Mucosa of rectum (tissue), 2 donors: Measurements from ENCODE around the gene PNPT1.

ENCODE experiments used
- H3K27ac ChIP-seq, 2 donors: one replicate each; pipeline ENCODE4 v1.7.0; 2013; ENCODE audit warnings: inconsistent platforms in 2 of 2, low read depth in 2 of 2, low read length in 2 of 2
- H3K27me3 ChIP-seq, 2 donors: one replicate each; pipeline ENCODE4 v1.7.0; 2013; ENCODE audit warnings: low read length in 2 of 2; ENCODE audit not compliant: control insufficient read depth in 2 of 2, insufficient read depth in 2 of 2
- H3K36me3 ChIP-seq, 2 donors: one replicate each; pipeline ENCODE4 v1.7.0; 2013; ENCODE audit warnings: low read length in 2 of 2; ENCODE audit not compliant: control insufficient read depth in 2 of 2, insufficient read depth in 2 of 2
- H3K4me1 ChIP-seq, 2 donors: one replicate each; pipeline ENCODE4 v1.7.0; 2013; ENCODE audit warnings: low read length in 2 of 2, mild to moderate bottlenecking in 1 of 2; ENCODE audit not compliant: control insufficient read depth in 2 of 2, insufficient read depth in 2 of 2
- H3K4me3 ChIP-seq, 2 donors: one replicate each; pipeline ENCODE4 v1.7.0; 2013; ENCODE audit warnings: low read length in 2 of 2
- H3K9ac ChIP-seq, 2 donors: one replicate each; pipeline ENCODE4 v1.7.0; 2013; ENCODE audit warnings: low read length in 2 of 2, low read depth in 1 of 2, mild to moderate bottlenecking in 1 of 2
- H3K9me3 ChIP-seq, 2 donors: one replicate each; pipeline ENCODE4 v1.7.0; 2013; ENCODE audit warnings: low read length in 2 of 2; ENCODE audit not compliant: control insufficient read depth in 2 of 2
- donor health status: healthy.
- donor health status: Normal muscosa, but diverticular disease.

PNPT1 gene

GRCh38 chr2:55672630-55673029 lies 21.0 kb downstream of the PNPT1 start:
- Histone ChIP-seq H3K9me3 (no peaks in the 10 kb centered on the region), H3K9ac (no peak overlapping the region), H3K4me3 (no peak overlapping the region), H3K36me3 (peaks cover 12 to 20% of the 10 kb centered on the region in 2 donors), H3K4me1 (no peaks in the 10 kb centered on the region), H3K27me3 (no peaks in the 10 kb centered on the region), H3K27ac (no peak overlapping the region)

DNA sequence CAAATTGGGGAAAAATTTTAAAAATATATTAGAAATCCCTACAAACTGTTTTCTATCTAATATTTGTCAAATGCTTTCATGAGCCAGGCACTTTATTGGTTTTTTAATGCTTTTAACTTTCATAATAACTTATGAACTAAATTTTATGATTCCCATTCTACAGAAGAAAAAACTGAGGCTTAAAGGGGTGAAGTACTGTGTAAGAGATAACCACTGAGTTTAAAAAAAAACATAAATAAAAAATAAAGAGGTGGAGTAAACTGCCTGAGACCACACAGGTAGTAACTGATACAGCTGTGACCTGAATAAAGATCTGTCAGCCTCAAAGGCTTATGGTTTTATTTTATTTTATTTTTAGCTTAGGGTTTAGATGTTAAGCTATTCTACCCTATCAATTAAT lies 24.7 kb downstream of the PNPT1 start:
- peaks cover 13 to 23% of the 10 kb centered on the region in 2 donors for H3K36me3 ChIP-seq

GRCh38 chr2:55653255-55653654 lies 40.4 kb downstream of the PNPT1 start:
- Histone ChIP-seq H3K9me3 (no peaks in the 10 kb centered on the region), H3K4me1 (no peaks in the 10 kb centered on the region), H3K36me3 (peaks cover 9 to 13% of the 10 kb centered on the region in 2 donors), H3K27me3 (no peaks in the 10 kb centered on the region), H3K9ac (no peak overlapping the region), H3K4me3 (no peak overlapping the region), H3K27ac (no peak overlapping the region)

More for the DNA sequence above, 24.7 kb downstream of the PNPT1 start:
- Histone ChIP-seq H3K4me3 (no peak overlapping the region), H3K4me1 (no peaks in the 10 kb centered on the region), H3K9ac (no peak overlapping the region), H3K9me3 (no peaks in the 10 kb centered on the region), H3K27me3 (no peaks in the 10 kb centered on the region), H3K27ac (no peak overlapping the region)

DNA sequence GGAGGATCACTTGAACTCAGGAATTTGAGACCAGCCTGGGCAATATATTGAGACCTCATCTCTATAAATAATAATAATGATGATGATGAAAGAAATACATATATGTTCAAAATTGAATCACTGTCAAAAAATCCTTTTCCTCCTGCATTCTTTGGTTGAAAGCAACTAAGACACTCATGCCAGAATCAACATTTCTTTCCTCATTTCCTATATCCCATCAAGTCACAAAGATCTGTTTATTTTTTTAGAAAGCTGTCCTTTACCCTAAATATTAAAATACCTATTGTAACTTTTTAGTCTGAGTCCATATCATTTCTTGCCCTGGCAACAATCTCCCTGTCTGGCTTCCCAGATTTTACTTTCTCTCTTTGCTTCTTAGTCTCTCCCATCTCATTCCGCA lies 44.4 kb downstream of the PNPT1 start:
- H3K9ac ChIP-seq, result no peak overlapping the region
- no peaks in the 10 kb centered on the region for H3K9me3 ChIP-seq
- no peak overlapping the region for H3K4me3 ChIP-seq
- H3K4me1 ChIP-seq, result no peaks in the 10 kb centered on the region
- no peak overlapping the region for H3K27ac ChIP-seq
- peaks cover 8% of the 10 kb centered on the region in 2 donors for H3K36me3 ChIP-seq
- no peaks in the 10 kb centered on the region for H3K27me3 ChIP-seq

DNA sequence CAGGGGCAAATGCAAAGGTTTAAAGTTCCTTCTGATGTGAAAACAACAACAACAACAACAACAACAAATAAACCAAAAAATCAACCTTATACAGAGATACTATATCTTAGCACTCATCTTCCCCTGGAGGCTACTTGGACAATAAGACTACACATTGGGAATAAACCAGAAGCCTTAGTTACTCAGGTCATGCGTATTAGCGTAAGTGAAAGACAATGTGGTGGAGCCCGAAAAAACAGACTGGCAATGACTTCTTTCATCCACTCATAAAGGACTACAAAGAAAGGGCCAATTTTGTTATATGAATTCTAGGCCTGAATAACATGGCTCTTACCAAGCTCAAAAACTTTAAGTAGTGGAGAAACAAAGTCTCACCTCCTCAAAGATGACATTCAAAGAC lies 56.8 kb downstream of the PNPT1 start:
- no peak overlapping the region for H3K27ac ChIP-seq

GRCh38 chr2:55628931-55629330 lies 64.7 kb downstream of the PNPT1 start:
- Histone ChIP-seq H3K4me3 (no peak overlapping the region), H3K36me3 (peaks cover 0 to 4% of the 10 kb centered on the region in 2 donors), H3K9me3 (no peaks in the 10 kb centered on the region), H3K27me3 (no peaks in the 10 kb centered on the region), H3K9ac (no peak overlapping the region), H3K4me1 (no peaks in the 10 kb centered on the region), H3K27ac (no peak overlapping the region)

More for the DNA sequence above, 56.8 kb downstream of the PNPT1 start:
- peaks cover 16 to 32% of the 10 kb centered on the region in 2 donors for H3K36me3 ChIP-seq
- H3K9ac ChIP-seq, result no peak overlapping the region
- H3K4me1 ChIP-seq, result no peaks in the 10 kb centered on the region
- no peaks in the 10 kb centered on the region for H3K9me3 ChIP-seq
- H3K4me3 ChIP-seq, result no peak overlapping the region
- H3K27me3 ChIP-seq, result no peaks in the 10 kb centered on the region

GRCh38 chr2:55627915-55628314 lies 65.7 kb downstream of the PNPT1 start:
- H3K4me1 ChIP-seq, result no peaks in the 10 kb centered on the region
- H3K4me3 ChIP-seq, result no peak overlapping the region
- H3K27me3 ChIP-seq, result no peaks in the 10 kb centered on the region
- H3K9ac ChIP-seq, result no peak overlapping the region
- no peak overlapping the region for H3K27ac ChIP-seq
- no peaks in the 10 kb centered on the region for H3K9me3 ChIP-seq
- peaks cover 0 to 3% of the 10 kb centered on the region in 2 donors for H3K36me3 ChIP-seq

GRCh38 chr2:55621802-55622201 lies 71.8 kb downstream of the PNPT1 start:
- H3K4me1 ChIP-seq, result peaks cover 6 to 14% of the 10 kb centered on the region in 2 donors
- peaks cover 0 to 7% of the 10 kb centered on the region in 2 donors for H3K36me3 ChIP-seq
- H3K9ac ChIP-seq, result no peak overlapping the region

GRCh38 chr2:55620123-55620779 lies 73.4 kb downstream of the PNPT1 start:
- H3K9ac ChIP-seq, result no peak overlapping the region
- no peaks in the 10 kb centered on the region for H3K27me3 ChIP-seq
- H3K36me3 ChIP-seq, result peaks cover under 1 to 7% of the 10 kb centered on the region in 2 donors
- H3K9me3 ChIP-seq, result no peaks in the 10 kb centered on the region
- peak overlapping the region in 1 of 2 donors; percentile 43 for H3K4me3 ChIP-seq
- H3K4me1 ChIP-seq, result peaks cover 12 to 21% of the 10 kb centered on the region in 2 donors
- H3K27ac ChIP-seq, result no peak overlapping the region

More at GRCh38 chr2:55621802-55622201, 71.8 kb downstream of the PNPT1 start:
- H3K4me3 ChIP-seq, result no peak overlapping the region
- H3K27ac ChIP-seq, result no peak overlapping the region
- H3K27me3 ChIP-seq, result no peaks in the 10 kb centered on the region
- no peaks in the 10 kb centered on the region for H3K9me3 ChIP-seq

GRCh38 chr2:55618275-55619055 lies 75.2 kb downstream of the PNPT1 start:
- Histone ChIP-seq H3K27ac (peak overlapping the region; percentile 92 to 97), H3K4me3 (peak overlapping the region; percentile 99 to 100), H3K4me1 (peaks cover 12 to 22% of the 10 kb centered on the region in 2 donors), H3K36me3 (peaks cover 17% of the 10 kb centered on the region in 2 donors), H3K9me3 (no peaks in the 10 kb centered on the region), H3K27me3 (no peaks in the 10 kb centered on the region), H3K9ac (peak overlapping the region; percentile 88 to 95)
